ENCODE results near the gene NOTUM. TPM values are rescaled to one million over a fixed set of nuclear protein-coding genes. Genes with fewer than 3 reads are reported as not detected.
"Not testable (repeated sequence)": the region's sequence is repeated elsewhere in the genome, so short reads cannot be mapped to it uniquely, and the experiment has no call there.

The NOTUM gene
- total RNA-seq, 2 experiments from 2014 or later: 0.88 to 4.4 TPM

GRCh38 chr17:81954131-81955057, 6.6 kb downstream of the NOTUM start:
- Histone ChIP-seq H3K9me2 (ENCODE audit: insufficient read depth, low read length) (no peaks in the 10 kb centered on the region), H3K79me2 (ENCODE audit: insufficient read depth, low read depth, low read length) (no peaks in the 10 kb centered on the region), H3K27ac (ENCODE audit: low read depth, low read length, poor library complexity, severe bottlenecking) (no peak overlapping the region), H3K4me3 (ENCODE audit: low read depth, low read length, poor library complexity, severe bottlenecking) (no peak overlapping the region), H3K4me2 (ENCODE audit: low read length) (no peak overlapping the region), H4K20me1 (ENCODE audit: insufficient read depth, low read length) (no peaks in the 10 kb centered on the region), H2AFZ (ENCODE audit: low read length) (no peak overlapping the region), H3K4me1 (ENCODE audit: insufficient read depth, low read length, poor library complexity, severe bottlenecking) (peaks cover 14% of the 10 kb centered on the region), H3K36me3 (ENCODE audit: insufficient read depth, low read length) (no peaks in the 10 kb centered on the region), H3K9me3 (ENCODE audit: low read length) (no peaks in the 10 kb centered on the region)
- POLR2A ChIA-PET: no interaction called here
- no peak for DNase-seq (ENCODE audit: low spot score)
- CTCF ChIA-PET (ENCODE audit: unreplicated experiment): no interaction called here
- TF ChIP-seq, protein P1, sequence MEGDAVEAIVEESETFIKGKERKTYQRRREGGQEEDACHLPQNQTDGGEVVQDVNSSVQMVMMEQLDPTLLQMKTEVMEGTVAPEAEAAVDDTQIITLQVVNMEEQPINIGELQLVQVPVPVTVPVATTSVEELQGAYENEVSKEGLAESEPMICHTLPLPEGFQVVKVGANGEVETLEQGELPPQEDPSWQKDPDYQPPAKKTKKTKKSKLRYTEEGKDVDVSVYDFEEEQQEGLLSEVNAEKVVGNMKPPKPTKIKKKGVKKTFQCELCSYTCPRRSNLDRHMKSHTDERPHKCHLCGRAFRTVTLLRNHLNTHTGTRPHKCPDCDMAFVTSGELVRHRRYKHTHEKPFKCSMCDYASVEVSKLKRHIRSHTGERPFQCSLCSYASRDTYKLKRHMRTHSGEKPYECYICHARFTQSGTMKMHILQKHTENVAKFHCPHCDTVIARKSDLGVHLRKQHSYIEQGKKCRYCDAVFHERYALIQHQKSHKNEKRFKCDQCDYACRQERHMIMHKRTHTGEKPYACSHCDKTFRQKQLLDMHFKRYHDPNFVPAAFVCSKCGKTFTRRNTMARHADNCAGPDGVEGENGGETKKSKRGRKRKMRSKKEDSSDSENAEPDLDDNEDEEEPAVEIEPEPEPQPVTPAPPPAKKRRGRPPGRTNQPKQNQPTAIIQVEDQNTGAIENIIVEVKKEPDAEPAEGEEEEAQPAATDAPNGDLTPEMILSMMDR (conservative IDR thresholded peaks at IDR 0.05; ENCODE audit: low read length): no peak
- TF ChIP-seq EZH2phosphoT487 (IDR thresholded peaks at IDR 0.05; ENCODE audit: borderline replicate concordance, low read depth, low read length): no peak
- no TSS peak for BruUV-seq (replicated peaks)
- intact Hi-C loops (cut with micrococcal nuclease; ENCODE audit: unreplicated experiment): no loop called here

DNA sequence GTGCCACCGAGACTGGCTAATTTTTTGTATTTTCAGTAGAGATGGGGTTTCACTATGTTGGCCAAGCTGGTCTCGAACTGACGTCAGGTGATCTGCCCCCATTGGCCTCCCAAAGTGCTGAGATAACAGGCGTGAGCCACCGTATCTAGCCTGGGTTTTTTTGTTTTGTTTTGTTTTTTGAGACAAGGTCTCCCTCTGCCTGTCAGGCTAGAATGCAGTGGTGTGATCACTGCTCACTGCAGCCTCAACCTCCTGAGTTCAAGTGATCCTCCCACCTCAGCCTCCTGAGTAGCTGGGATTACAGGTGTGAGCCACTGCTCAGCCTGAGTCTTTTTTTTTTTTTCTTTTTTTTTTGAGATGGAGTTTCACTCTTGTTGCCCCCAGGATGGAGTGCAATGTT, 7.5 kb downstream of the NOTUM start:
- CTCF ChIA-PET (ENCODE audit: unreplicated experiment); POLR2A ChIA-PET: not testable (repeated sequence)
- TF ChIP-seq, protein P1 (conservative IDR thresholded peaks at IDR 0.05; ENCODE audit: low read length): peak; percentile 52

GRCh38 chr17:81952792-81953228, 8.2 kb downstream of the NOTUM start:
- intact Hi-C loops (cut with micrococcal nuclease; ENCODE audit: unreplicated experiment): no loop called here
- no peaks in the 10 kb centered on the region for H3K79me2 ChIP-seq (ENCODE audit: insufficient read depth, low read depth, low read length)
- no TSS peak for BruUV-seq (replicated peaks)
- ChIA-PET POLR2A (no interaction called here), CTCF (ENCODE audit: unreplicated experiment) (no interaction called here)
- H3K4me2 ChIP-seq (ENCODE audit: low read length): no peak overlapping the region
- no peak overlapping the region for H3K4me3 ChIP-seq (ENCODE audit: low read depth, low read length, poor library complexity, severe bottlenecking)
- no peaks in the 10 kb centered on the region for H4K20me1 ChIP-seq (ENCODE audit: insufficient read depth, low read length)
- no peak overlapping the region for H3K27ac ChIP-seq (ENCODE audit: low read depth, low read length, poor library complexity, severe bottlenecking)
- no peaks in the 10 kb centered on the region for H3K9me3 ChIP-seq (ENCODE audit: low read length)
- H3K4me1 ChIP-seq (ENCODE audit: insufficient read depth, low read length, poor library complexity, severe bottlenecking): peaks cover 8% of the 10 kb centered on the region
- DNase-seq (ENCODE audit: low spot score): no peak
- no peaks in the 10 kb centered on the region for H3K9me2 ChIP-seq (ENCODE audit: insufficient read depth, low read length)
- no peak overlapping the region for H2AFZ ChIP-seq (ENCODE audit: low read length)
- no peaks in the 10 kb centered on the region for H3K36me3 ChIP-seq (ENCODE audit: insufficient read depth, low read length)
- no peak for TF ChIP-seq EZH2phosphoT487 (IDR thresholded peaks at IDR 0.05; ENCODE audit: borderline replicate concordance, low read depth, low read length)
- TF ChIP-seq, protein P1 (conservative IDR thresholded peaks at IDR 0.05; ENCODE audit: low read length): no peak

More for the DNA sequence above, 7.5 kb downstream of the NOTUM start:
- H3K27ac ChIP-seq (ENCODE audit: low read depth, low read length, poor library complexity, severe bottlenecking); H3K9me2 ChIP-seq (ENCODE audit: insufficient read depth, low read length); H2AFZ ChIP-seq (ENCODE audit: low read length); H3K36me3 ChIP-seq (ENCODE audit: insufficient read depth, low read length); BruUV-seq (replicated peaks); H4K20me1 ChIP-seq (ENCODE audit: insufficient read depth, low read length); H3K4me1 ChIP-seq (ENCODE audit: insufficient read depth, low read length, poor library complexity, severe bottlenecking); H3K9me3 ChIP-seq (ENCODE audit: low read length); H3K4me2 ChIP-seq (ENCODE audit: low read length); intact Hi-C loops (cut with micrococcal nuclease; ENCODE audit: unreplicated experiment); H3K79me2 ChIP-seq (ENCODE audit: insufficient read depth, low read depth, low read length); H3K4me3 ChIP-seq (ENCODE audit: low read depth, low read length, poor library complexity, severe bottlenecking): not testable (repeated sequence)
- peak; percentile 43 for DNase-seq (ENCODE audit: low spot score)
